MM.1S (cell line): ENCODE results near the gene WDR48.

Source experiments
- DNase-seq: peaks from one replicate; pipeline ENCODE4 v3.0.0-alpha.2; 2015
- H2AFZ ChIP-seq: fragments of 300-600 bp; sonication (generic); 2 replicates; pipeline ENCODE4 v1.6.0; 2016; ENCODE audit warnings: antibody characterized with exemption, low read length
- H3F3A ChIP-seq: fragments of 300-600 bp; sonication (generic); 2 replicates; pipeline ENCODE4 v1.6.1; 2016; ENCODE audit warnings: mild to moderate bottlenecking, antibody characterized with exemption, low read length, moderate library complexity, mixed read lengths; ENCODE audit not compliant: insufficient read depth
- H3K27ac ChIP-seq: fragments of 300-600 bp; sonication (generic); 2 replicates; pipeline ENCODE4 v1.5.1; 2016; ENCODE audit warnings: mild to moderate bottlenecking, low read length
- H3K27me3 ChIP-seq: fragments of 300-600 bp; sonication (generic); replicated peaks from 2 replicates; pipeline ENCODE4 v1.6.0; 2016; ENCODE audit warnings: low read length; ENCODE audit not compliant: insufficient read depth
- H3K36me3 ChIP-seq: fragments of 300-600 bp; sonication (generic); replicated peaks from 2 replicates; pipeline ENCODE4 v1.6.1; 2016; ENCODE audit warnings: mild to moderate bottlenecking, low read length, mixed read lengths; ENCODE audit not compliant: insufficient read depth
- H3K4me1 ChIP-seq: fragments of 300-600 bp; sonication (generic); 2 replicates; pipeline ENCODE4 v1.6.1; 2016; ENCODE audit warnings: low read length, mixed read lengths
- H3K4me2 ChIP-seq: fragments of 300-600 bp; sonication (generic); 2 replicates; pipeline ENCODE4 v1.6.0; 2016; ENCODE audit warnings: low read depth, low read length
- H3K4me3 ChIP-seq: fragments of 300-600 bp; sonication (generic); 2 replicates; pipeline ENCODE4 v1.5.1; 2016; ENCODE audit warnings: low read length, mixed read lengths
- H3K79me2 ChIP-seq: fragments of 300-600 bp; sonication (generic); 2 replicates; pipeline ENCODE4 v1.6.1; 2016; ENCODE audit warnings: mixed run types, low read length, mixed read lengths
- H3K9ac ChIP-seq: fragments of 300-600 bp; sonication (generic); 2 replicates; pipeline ENCODE4 v1.6.1; 2016; ENCODE audit warnings: low read length, mixed read lengths
- H3K9me2 ChIP-seq: fragments of 300-600 bp; sonication (generic); replicated peaks from 2 replicates; pipeline ENCODE4 v1.6.1; 2016; ENCODE audit warnings: mild to moderate bottlenecking, low read length, mixed read lengths; ENCODE audit not compliant: insufficient read depth
- H3K9me3 ChIP-seq: fragments of 300-600 bp; sonication (generic); replicated peaks from 2 replicates; pipeline ENCODE4 v1.6.1; 2016; ENCODE audit warnings: mild to moderate bottlenecking, low read length, mixed read lengths; ENCODE audit not compliant: insufficient read depth
- H4K20me1 ChIP-seq: fragments of 300-600 bp; sonication (generic); 2 replicates; pipeline ENCODE4 v1.6.1; 2016; ENCODE audit warnings: mild to moderate bottlenecking, low read length, moderate library complexity, mixed read lengths; ENCODE audit not compliant: insufficient read depth
- EZH2 ChIP-seq: fragments of 300-600 bp; sonication (generic); optimal IDR thresholded peaks from 2 replicates; pipeline ENCODE3; 2017; ENCODE audit warnings: low read depth, mild to moderate bottlenecking, antibody characterized with exemption, low read length, mixed read lengths
- EZH2phosphoT487 ChIP-seq: fragments of 300-600 bp; sonication (generic); IDR thresholded peaks from 2 replicates; pipeline ENCODE4 v1.6.1; 2018; ENCODE audit warnings: antibody characterized with exemption, low read length
- TF ChIP-seq, protein P1 (sequence below): fragments of 300-600 bp; sonication (generic); IDR thresholded peaks from 2 replicates; pipeline ENCODE4 v1.5.1; 2016; ENCODE audit warnings: antibody characterized with exemption, low read length, mixed read lengths

WDR48 gene

DNA sequence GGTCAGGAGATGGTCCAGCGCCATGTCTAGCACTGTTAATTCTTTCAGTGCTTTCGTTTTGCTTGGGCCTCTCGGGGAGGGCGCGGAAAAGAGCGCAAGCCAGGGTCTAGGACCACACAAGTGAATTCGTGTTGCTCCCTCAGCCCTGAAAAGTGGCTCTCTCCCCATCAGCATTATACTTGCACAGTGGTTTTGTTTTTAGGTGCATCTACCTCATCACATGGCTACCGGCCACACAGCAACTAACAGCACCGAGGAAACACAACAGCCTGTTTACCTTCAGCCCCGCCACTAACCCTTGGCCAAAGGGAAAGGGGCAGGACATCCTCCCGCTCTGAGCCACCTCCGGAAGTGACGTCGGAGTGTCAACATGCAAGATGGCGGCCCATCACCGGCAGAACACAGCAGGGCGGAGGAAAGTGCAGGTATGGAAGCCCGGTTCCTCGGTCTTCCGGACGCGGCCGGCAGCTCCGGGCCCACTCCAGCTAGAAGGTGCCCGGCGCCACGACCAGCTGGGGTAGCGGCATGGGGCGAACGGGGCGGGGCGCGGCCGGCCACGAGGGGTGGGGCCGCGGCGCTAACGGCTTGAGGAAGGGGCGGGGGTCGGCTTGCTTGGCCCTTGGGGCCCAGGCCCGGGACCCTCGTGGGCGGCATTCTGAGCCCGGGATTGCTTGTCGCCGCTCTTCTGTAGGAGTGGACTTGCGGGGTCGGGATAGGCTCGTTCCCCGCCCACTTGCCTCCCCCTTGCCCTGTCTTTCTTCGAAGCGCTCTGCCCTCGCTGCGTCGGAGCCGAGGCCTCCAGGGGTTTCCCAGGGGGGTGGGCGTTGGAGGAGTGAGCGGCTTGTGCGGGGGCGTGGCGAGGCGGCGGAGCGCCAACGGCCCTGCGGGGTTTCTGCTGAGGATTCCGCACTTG is at the start of gene WDR48, which contains the start of gene SCN11A:
TSS of gene WDR48 (plus strand) at position 368 of the 913 bp plus-strand sequence. CDS start at position 378, 10 bp downstream.
TSS of gene SCN11A (minus strand) at position 296 of the 913 bp plus-strand sequence. CDS start 101,582 bp downstream, outside the sequence.
- Histone ChIP-seq H3K9me2 (no peaks in the 10 kb centered on the region), H4K20me1 (no peaks in the 10 kb centered on the region), H3F3A (no peaks in the 10 kb centered on the region), H3K4me1 (peaks cover 5% of the 10 kb centered on the region; the same call in 1 of the 2 replicates), H3K9me3 (no peaks in the 10 kb centered on the region), H3K27ac (peak within 1 kb of the TSS; percentile 75), H3K27me3 (no peaks in the 10 kb centered on the region), H2AFZ (peak within 1 kb of the TSS; percentile 77), H3K9ac (peak within 1 kb of the TSS; percentile 89), H3K79me2 (peaks cover 47% of the 10 kb centered on the region), H3K4me3 (peak within 1 kb of the TSS; percentile 69), H3K36me3 (no peaks in the 10 kb centered on the region), H3K4me2 (peak within 1 kb of the TSS; percentile 94)
- peak; percentile 96 for DNase-seq
- TF ChIP-seq, protein P1, sequence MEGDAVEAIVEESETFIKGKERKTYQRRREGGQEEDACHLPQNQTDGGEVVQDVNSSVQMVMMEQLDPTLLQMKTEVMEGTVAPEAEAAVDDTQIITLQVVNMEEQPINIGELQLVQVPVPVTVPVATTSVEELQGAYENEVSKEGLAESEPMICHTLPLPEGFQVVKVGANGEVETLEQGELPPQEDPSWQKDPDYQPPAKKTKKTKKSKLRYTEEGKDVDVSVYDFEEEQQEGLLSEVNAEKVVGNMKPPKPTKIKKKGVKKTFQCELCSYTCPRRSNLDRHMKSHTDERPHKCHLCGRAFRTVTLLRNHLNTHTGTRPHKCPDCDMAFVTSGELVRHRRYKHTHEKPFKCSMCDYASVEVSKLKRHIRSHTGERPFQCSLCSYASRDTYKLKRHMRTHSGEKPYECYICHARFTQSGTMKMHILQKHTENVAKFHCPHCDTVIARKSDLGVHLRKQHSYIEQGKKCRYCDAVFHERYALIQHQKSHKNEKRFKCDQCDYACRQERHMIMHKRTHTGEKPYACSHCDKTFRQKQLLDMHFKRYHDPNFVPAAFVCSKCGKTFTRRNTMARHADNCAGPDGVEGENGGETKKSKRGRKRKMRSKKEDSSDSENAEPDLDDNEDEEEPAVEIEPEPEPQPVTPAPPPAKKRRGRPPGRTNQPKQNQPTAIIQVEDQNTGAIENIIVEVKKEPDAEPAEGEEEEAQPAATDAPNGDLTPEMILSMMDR = no peak
- no peak for TF ChIP-seq EZH2phosphoT487

DNA sequence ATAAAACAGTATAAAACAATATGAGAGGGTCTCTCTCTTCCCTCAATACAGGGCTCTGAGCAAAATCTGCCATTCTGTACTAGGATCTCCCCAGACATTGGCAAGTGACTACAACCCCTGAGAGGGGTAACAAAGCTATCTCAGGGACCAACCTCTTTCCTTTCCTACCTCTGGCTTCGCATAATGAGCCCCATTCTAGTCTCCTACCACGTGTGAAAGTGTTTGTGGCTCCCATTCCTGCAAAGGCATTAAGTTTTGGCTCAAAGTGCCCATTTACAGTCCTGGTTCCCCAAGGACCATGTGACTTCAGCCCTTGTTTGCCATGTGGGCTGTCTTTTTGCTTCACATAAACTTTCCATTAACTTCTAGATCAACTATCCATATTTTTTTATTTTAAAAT is 46.5 kb upstream of the WDR48 start:
- Histone ChIP-seq H3K36me3 (no peaks in the 10 kb centered on the region), H3K9me3 (no peaks in the 10 kb centered on the region), H3K9ac (no peak overlapping the region), H3K79me2 (no peaks in the 10 kb centered on the region), H2AFZ (no peak overlapping the region), H3K4me3 (no peak overlapping the region), H4K20me1 (no peaks in the 10 kb centered on the region), H3K4me1 (no peaks in the 10 kb centered on the region), H3K27ac (no peak overlapping the region), H3K9me2 (no peaks in the 10 kb centered on the region), H3F3A (no peaks in the 10 kb centered on the region), H3K4me2 (no peak overlapping the region), H3K27me3 (no peaks in the 10 kb centered on the region)
- TF ChIP-seq EZH2phosphoT487 = no peak
- no peak for DNase-seq

DNA sequence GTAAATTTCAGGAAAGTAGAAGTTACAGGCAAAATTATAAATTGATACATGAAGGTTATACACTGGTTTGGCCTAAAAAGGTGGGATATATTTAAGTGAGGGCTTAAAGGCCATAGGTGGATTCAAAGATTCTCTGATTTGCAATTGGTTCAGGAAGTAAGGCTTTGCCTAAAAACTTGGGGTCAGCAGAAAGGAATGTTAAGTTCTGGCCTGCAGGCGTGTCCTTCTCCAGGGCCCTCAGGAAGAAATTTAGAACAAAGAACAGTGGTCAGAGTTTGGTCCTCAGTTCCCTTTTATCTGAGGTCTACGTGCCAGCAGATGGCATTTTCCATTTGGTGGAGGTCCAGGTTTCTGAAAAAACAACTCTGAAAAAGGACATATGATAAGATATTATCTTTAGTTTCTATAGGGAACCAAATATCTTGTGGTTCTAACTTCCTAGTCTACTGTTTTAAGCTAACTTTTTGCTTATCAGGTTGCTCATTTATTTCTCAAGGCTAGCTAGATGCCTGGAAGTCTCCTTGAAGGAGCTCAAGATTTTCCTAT is 40.6 kb upstream of the WDR48 start:
- no peaks in the 10 kb centered on the region for H4K20me1 ChIP-seq
- TF ChIP-seq, protein P1 = no peak
- TF ChIP-seq EZH2 (no peak), EZH2phosphoT487 (no peak)
- no peaks in the 10 kb centered on the region for H3F3A ChIP-seq
- no peak for DNase-seq
- H3K9ac ChIP-seq = no peak overlapping the region
- H3K27ac ChIP-seq = no peak overlapping the region
- H3K27me3 ChIP-seq = no peaks in the 10 kb centered on the region
- no peaks in the 10 kb centered on the region for H3K4me1 ChIP-seq
- H3K9me2 ChIP-seq = no peaks in the 10 kb centered on the region
- H3K4me3 ChIP-seq = no peak overlapping the region
- no peaks in the 10 kb centered on the region for H3K9me3 ChIP-seq
- no peak overlapping the region for H2AFZ ChIP-seq
- no peaks in the 10 kb centered on the region for H3K36me3 ChIP-seq
- no peaks in the 10 kb centered on the region for H3K79me2 ChIP-seq
- no peak overlapping the region for H3K4me2 ChIP-seq
